Fibroblast of the conjunctiva (primary cell): ENCODE data around the gene SAMD10.
"Not testable (repeated sequence)": the region's sequence is repeated elsewhere in the genome, so short reads cannot be mapped to it uniquely, and the experiment has no call there.

Experiments
- DNase-seq: peaks from one replicate; pipeline ENCODE4 v3.0.0-alpha.2; 2010; ENCODE audit warnings: low read depth

The SAMD10 gene

GRCh38 chr20:63979557-63980316, at the start of gene SAMD10:
Gene SAMD10 (minus strand): TSS chr20:63979642. CDS start chr20:63979467, 175 bp downstream.
- DNase-seq: no peak

- DNase-seq: no peak
Observed at GRCh38 chr20:64027981-64028685, 48.7 kb upstream of the SAMD10 start.

GRCh38 chr20:64025826-64026412, 46.5 kb upstream of the SAMD10 start:
- no peak for DNase-seq

- DNase-seq: no peak
Observed at GRCh38 chr20:64025101-64025825, 45.8 kb upstream of the SAMD10 start.

- DNase-seq: no peak
Observed at GRCh38 chr20:64024141-64024990, 44.9 kb upstream of the SAMD10 start.

GRCh38 chr20:64023361-64024140, 44.1 kb upstream of the SAMD10 start:
- DNase-seq: no peak

- DNase-seq: no peak
Observed at GRCh38 chr20:64022671-64023360, 43.4 kb upstream of the SAMD10 start.

- DNase-seq: no peak
Observed at GRCh38 chr20:64021124-64021975, 41.9 kb upstream of the SAMD10 start.

GRCh38 chr20:64015635-64016034, 36.2 kb upstream of the SAMD10 start:
- no peak for DNase-seq

- not testable (repeated sequence) for DNase-seq
Observed at GRCh38 chr20:64012385-64013154, 33.1 kb upstream of the SAMD10 start.

- no peak for DNase-seq
Observed at GRCh38 chr20:64011366-64011779, 31.9 kb upstream of the SAMD10 start.

- no peak for DNase-seq
Observed at GRCh38 chr20:64010711-64011237, 31.3 kb upstream of the SAMD10 start.

GRCh38 chr20:64009811-64010387, 30.5 kb upstream of the SAMD10 start:
- no peak for DNase-seq

GRCh38 chr20:64006902-64007301, 27.5 kb upstream of the SAMD10 start:
- DNase-seq: no peak

GRCh38 chr20:64006490-64006889, 27.0 kb upstream of the SAMD10 start:
- no peak for DNase-seq

GRCh38 chr20:64005394-64005793, 26.0 kb upstream of the SAMD10 start:
- no peak for DNase-seq

- DNase-seq: no peak
Observed at GRCh38 chr20:64003960-64004725, 24.7 kb upstream of the SAMD10 start.
